ENCODE measurements around the gene MRPL54. TPM values are rescaled to one million over a fixed set of nuclear protein-coding genes. Genes with fewer than 3 reads are reported as not detected.

Gene MRPL54
- total RNA-seq, 2 experiments from 2014 or later, result 66.6 to 88.7 TPM

DNA sequence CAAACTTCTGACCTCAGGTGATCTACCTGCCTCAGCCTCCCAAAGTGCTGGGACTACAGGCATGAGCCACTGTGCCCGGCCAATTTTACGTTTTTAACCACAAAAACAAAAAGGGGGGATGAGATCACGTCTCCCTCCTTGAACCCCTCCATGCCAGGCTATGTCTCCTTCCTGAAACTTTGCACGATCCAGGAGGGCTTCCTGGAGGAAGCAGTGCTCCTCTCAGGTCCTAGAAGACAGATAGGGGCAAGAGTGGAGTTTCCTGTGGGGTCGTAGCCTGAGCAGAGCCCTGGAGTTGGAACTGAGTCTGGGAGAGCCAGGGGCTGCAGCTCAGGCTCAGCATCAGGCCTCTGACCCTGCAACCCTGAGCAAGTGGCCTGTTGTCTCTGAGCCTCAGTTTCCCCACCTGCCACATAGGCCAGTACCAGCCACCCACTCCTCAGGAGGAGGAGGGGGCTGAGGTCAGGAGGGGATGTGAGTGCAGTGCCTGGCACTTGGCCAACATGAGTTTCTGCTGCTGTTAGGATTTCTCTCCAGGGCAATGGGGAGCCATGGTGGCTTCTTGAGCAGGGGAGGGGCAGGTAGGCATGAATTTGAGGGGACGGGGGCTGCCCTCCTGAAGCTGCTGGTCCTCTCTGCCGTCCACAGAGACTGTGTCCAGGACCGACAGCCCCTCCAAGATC, 17.0 kb upstream of the MRPL54 start:
- Histone ChIP-seq H3K4me3 (ENCODE audit: low read depth, low read length, poor library complexity, severe bottlenecking) (no peak overlapping the region), H3K79me2 (ENCODE audit: insufficient read depth, low read depth, low read length) (no peaks in the 10 kb centered on the region), H3K9me2 (ENCODE audit: insufficient read depth, low read length) (no peaks in the 10 kb centered on the region), H3K9me3 (ENCODE audit: low read length) (no peaks in the 10 kb centered on the region), H3K36me3 (ENCODE audit: insufficient read depth, low read length) (no peaks in the 10 kb centered on the region), H3K4me2 (ENCODE audit: low read length) (no peak overlapping the region), H3K4me1 (ENCODE audit: insufficient read depth, low read length, poor library complexity, severe bottlenecking) (no peaks in the 10 kb centered on the region), H3K27ac (ENCODE audit: low read depth, low read length, poor library complexity, severe bottlenecking) (no peak overlapping the region), H2AFZ (ENCODE audit: low read length) (no peak overlapping the region), H4K20me1 (ENCODE audit: insufficient read depth, low read length) (no peaks in the 10 kb centered on the region)
- intact Hi-C loops (cut with micrococcal nuclease; ENCODE audit: unreplicated experiment), result no loop called here
- CTCF ChIA-PET (ENCODE audit: unreplicated experiment), result no interaction called here
- TF ChIP-seq EZH2phosphoT487 (IDR thresholded peaks at IDR 0.05; ENCODE audit: borderline replicate concordance, low read depth, low read length), result no peak
- TF ChIP-seq, protein P1, sequence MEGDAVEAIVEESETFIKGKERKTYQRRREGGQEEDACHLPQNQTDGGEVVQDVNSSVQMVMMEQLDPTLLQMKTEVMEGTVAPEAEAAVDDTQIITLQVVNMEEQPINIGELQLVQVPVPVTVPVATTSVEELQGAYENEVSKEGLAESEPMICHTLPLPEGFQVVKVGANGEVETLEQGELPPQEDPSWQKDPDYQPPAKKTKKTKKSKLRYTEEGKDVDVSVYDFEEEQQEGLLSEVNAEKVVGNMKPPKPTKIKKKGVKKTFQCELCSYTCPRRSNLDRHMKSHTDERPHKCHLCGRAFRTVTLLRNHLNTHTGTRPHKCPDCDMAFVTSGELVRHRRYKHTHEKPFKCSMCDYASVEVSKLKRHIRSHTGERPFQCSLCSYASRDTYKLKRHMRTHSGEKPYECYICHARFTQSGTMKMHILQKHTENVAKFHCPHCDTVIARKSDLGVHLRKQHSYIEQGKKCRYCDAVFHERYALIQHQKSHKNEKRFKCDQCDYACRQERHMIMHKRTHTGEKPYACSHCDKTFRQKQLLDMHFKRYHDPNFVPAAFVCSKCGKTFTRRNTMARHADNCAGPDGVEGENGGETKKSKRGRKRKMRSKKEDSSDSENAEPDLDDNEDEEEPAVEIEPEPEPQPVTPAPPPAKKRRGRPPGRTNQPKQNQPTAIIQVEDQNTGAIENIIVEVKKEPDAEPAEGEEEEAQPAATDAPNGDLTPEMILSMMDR (conservative IDR thresholded peaks at IDR 0.05; ENCODE audit: low read length), result no peak
- DNase-seq (ENCODE audit: low spot score), result no peak
- POLR2A ChIA-PET, result no interaction called here
- BruUV-seq (replicated peaks), result no TSS peak

DNA sequence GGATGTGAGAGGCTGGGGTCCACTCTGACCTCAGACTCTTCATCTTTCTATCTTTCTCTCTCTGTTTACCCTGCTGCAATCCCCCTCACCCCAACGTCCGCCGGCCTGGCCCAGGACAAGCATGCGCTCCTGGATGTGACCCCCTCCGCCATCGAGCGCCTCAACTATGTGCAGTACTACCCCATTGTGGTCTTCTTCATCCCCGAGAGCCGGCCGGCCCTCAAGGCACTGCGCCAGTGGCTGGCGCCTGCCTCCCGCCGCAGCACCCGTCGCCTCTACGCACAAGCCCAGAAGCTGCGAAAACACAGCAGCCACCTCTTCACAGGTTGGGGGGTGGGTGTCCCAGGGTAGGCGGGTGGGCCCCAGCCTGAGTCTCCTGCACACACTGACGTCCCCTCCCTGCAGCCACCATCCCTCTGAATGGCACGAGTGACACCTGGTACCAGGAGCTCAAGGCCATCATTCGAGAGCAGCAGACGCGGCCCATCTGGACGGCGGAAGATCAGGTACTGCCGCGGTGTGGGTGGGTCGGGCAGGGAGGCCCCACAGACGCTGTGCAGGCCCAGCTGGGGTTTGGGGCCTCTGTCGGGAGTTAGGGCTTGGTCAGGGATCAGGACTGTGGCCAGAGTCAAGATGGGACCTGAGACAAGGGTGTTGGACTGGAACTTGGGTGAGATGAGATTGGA, 16.0 kb upstream of the MRPL54 start:
- Histone ChIP-seq H2AFZ (ENCODE audit: low read length) (no peak overlapping the region), H3K4me2 (ENCODE audit: low read length) (no peak overlapping the region), H3K79me2 (ENCODE audit: insufficient read depth, low read depth, low read length) (no peaks in the 10 kb centered on the region), H3K36me3 (ENCODE audit: insufficient read depth, low read length) (no peaks in the 10 kb centered on the region), H4K20me1 (ENCODE audit: insufficient read depth, low read length) (no peaks in the 10 kb centered on the region), H3K4me3 (ENCODE audit: low read depth, low read length, poor library complexity, severe bottlenecking) (no peak overlapping the region), H3K4me1 (ENCODE audit: insufficient read depth, low read length, poor library complexity, severe bottlenecking) (no peaks in the 10 kb centered on the region), H3K9me3 (ENCODE audit: low read length) (no peaks in the 10 kb centered on the region), H3K9me2 (ENCODE audit: insufficient read depth, low read length) (no peaks in the 10 kb centered on the region), H3K27ac (ENCODE audit: low read depth, low read length, poor library complexity, severe bottlenecking) (no peak overlapping the region)
- BruUV-seq (replicated peaks), result no TSS peak
- no peak for TF ChIP-seq EZH2phosphoT487 (IDR thresholded peaks at IDR 0.05; ENCODE audit: borderline replicate concordance, low read depth, low read length)
- TF ChIP-seq, protein P1 (conservative IDR thresholded peaks at IDR 0.05; ENCODE audit: low read length), result no peak
- CTCF ChIA-PET (ENCODE audit: unreplicated experiment), result no interaction called here
- POLR2A ChIA-PET, result no interaction called here
- intact Hi-C loops (cut with micrococcal nuclease; ENCODE audit: unreplicated experiment), result no loop called here
- DNase-seq (ENCODE audit: low spot score), result no peak

DNA sequence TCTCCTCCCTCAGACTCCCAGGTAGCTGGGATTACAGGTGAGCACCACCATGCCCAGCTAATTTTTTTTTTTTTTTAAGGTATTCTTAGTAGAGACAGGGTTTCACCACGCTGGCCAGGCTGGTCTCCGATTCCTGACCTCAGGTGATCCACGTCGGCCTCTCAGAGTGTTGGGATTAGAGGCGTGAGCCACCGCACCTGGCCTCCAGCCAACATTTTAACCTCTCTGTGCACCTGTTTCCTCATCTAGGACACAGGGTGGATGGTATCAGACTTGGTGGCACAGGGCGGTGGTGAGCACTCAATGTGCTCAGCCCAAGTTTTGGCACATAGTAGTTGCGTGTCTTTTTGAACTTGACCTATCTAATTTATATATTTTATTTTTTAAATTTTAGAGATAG, 13.5 kb upstream of the MRPL54 start:
- Histone ChIP-seq H3K27ac (ENCODE audit: low read depth, low read length, poor library complexity, severe bottlenecking) (no peak overlapping the region), H3K9me3 (ENCODE audit: low read length) (no peaks in the 10 kb centered on the region), H3K4me3 (ENCODE audit: low read depth, low read length, poor library complexity, severe bottlenecking) (no peak overlapping the region), H3K4me2 (ENCODE audit: low read length) (no peak overlapping the region), H3K36me3 (ENCODE audit: insufficient read depth, low read length) (no peaks in the 10 kb centered on the region), H3K79me2 (ENCODE audit: insufficient read depth, low read depth, low read length) (no peaks in the 10 kb centered on the region), H4K20me1 (ENCODE audit: insufficient read depth, low read length) (no peaks in the 10 kb centered on the region), H3K4me1 (ENCODE audit: insufficient read depth, low read length, poor library complexity, severe bottlenecking) (no peaks in the 10 kb centered on the region), H2AFZ (ENCODE audit: low read length) (no peak overlapping the region), H3K9me2 (ENCODE audit: insufficient read depth, low read length) (no peaks in the 10 kb centered on the region)
- TF ChIP-seq EZH2phosphoT487 (IDR thresholded peaks at IDR 0.05; ENCODE audit: borderline replicate concordance, low read depth, low read length), result no peak
- TF ChIP-seq, protein P1 (conservative IDR thresholded peaks at IDR 0.05; ENCODE audit: low read length), result no peak
- CTCF ChIA-PET (ENCODE audit: unreplicated experiment), result interaction anchor here (0.7 kb wide), 1 partner anchor 11 kb away, joined by 3 read pairs; no protein-coding TSS in a partner anchor
- POLR2A ChIA-PET, result no interaction called here
- intact Hi-C loops (cut with micrococcal nuclease; ENCODE audit: unreplicated experiment), result no loop called here
- no peak for DNase-seq (ENCODE audit: low spot score)
- BruUV-seq (replicated peaks), result no TSS peak
